ENCODE data around the gene POLA2. TPM values are rescaled to one million over a fixed set of nuclear protein-coding genes. Genes with fewer than 3 reads are reported as not detected.
"Not testable (repeated sequence)": the region's sequence is repeated elsewhere in the genome, so short reads cannot be mapped to it uniquely, and the experiment has no call there.

Gene POLA2
- 28.1 and 43.7 TPM in 2 replicates for total RNA-seq (2014; rRNA removed; shearing (Covaris generic))

DNA sequence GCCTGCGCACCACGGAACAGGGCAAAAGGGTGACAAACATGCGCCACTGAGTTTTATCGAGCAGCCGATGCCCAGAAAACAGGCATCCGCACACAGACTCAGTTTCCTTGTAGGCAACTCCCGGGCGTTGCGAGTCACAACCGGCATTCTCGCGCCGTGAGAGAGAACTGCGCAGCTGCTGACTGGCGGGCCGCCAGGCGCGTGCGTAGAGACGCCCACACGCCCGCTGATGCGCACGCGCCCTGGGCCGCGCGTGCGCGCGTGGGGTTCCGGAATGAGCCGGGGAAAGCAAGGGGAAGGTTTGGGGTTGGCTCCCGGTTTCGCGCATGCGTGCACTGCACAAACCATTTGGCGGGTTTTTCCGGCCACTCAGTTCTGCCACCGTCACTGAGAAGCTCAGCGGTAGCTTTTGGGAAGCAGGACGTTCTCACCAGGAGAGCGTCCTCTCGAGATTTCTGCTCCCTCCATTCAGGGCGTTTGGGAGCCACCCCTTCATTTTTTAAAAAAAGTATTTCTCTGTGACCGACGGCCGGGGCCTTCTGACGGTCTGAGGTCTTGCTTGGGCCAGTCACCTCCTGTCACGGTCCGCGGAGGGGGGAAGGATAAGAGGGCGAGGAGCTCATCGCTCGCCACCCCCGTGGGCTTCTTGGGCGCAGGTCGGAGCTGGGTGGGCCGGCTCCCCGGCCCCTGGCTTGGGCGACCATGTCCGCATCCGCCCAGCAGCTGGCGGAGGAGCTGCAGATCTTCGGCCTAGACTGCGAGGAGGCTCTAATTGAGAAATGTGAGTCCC lies at the start of gene POLA2:
POLA2 (plus strand) TSS at position 372 of the 790 bp plus-strand sequence; CDS start at position 703, 331 bp downstream.
- peak; percentile 95 for DNase-seq (ENCODE audit: low read depth)

- no peak for DNase-seq (ENCODE audit: low read depth)
Measured at GRCh38 chr11:65212226-65212801, 49.4 kb upstream of the POLA2 start.

DNA sequence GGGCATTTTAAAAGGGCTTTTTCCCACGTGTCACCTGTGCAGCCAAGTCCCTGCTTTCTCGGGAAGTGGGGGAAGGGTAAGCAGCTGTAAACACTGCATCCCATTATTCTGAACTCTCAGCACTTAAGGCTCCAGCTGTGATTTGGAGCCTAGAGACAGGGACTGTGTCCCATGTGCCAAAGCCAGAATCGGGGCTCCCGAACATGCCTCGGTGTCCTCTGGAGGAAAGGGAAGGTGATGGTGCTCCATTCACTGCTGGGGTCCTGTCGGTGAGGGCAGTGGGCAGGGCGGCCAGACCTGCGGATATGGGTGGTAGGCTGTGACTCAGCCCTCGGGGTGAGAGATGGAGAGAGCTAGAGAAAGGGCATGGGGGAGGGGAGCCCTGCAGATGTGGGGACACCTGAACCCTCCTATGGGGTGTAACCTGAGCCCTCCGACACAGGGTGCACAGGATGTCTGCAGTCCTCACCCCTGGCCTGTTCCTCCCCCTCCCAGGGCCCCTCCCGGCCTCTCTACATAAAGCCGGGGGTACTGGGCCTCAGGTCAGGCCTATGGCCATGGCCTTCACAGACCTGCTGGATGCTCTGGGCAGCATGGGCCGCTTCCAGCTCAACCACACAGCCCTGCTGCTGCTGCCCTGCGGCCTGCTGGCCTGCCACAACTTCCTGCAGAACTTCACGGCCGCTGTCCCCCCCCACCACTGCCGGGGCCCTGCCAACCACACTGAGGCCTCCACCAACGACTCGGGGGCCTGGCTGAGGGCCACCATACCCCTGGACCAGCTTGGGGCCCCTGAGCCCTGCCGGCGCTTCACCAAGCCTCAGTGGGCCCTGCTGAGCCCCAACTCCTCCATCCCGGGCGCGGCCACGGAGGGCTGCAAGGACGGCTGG lies 48.2 kb upstream of the POLA2 start:
- DNase-seq (ENCODE audit: low read depth), result peak; percentile 68

- no peak for DNase-seq (ENCODE audit: low read depth)
Measured at GRCh38 chr11:65214212-65214845, 47.4 kb upstream of the POLA2 start.

GRCh38 chr11:65215441-65216076 lies 46.2 kb upstream of the POLA2 start:
- DNase-seq (ENCODE audit: low read depth), result no peak

- DNase-seq (ENCODE audit: low read depth), result no peak
Measured at GRCh38 chr11:65216830-65217229, 44.9 kb upstream of the POLA2 start.

GRCh38 chr11:65217441-65218423 lies 44.0 kb upstream of the POLA2 start:
- no peak for DNase-seq (ENCODE audit: low read depth)

DNA sequence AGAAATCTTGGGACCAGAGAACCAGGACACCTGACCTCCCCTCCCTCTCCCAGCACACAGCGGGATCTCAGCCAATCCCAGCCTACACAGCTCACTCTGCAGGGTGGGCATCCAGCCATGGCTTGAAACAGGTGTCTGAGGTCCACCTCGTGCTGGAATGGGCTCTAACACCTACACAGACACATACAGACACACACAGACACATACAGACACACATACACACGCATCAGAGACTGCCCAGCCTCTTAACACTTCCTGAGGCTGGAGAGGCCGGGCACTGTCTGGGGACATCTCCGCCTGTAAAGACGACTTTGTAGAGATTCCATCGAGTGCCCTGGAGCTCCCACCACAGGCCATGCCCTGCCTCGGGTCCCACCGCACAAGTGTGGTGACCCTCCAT lies 43.3 kb upstream of the POLA2 start:
- DNase-seq (ENCODE audit: low read depth), result no peak

- peak; percentile 55 for DNase-seq (ENCODE audit: low read depth)
Measured at GRCh38 chr11:65219930-65220213, 41.9 kb upstream of the POLA2 start.

DNA sequence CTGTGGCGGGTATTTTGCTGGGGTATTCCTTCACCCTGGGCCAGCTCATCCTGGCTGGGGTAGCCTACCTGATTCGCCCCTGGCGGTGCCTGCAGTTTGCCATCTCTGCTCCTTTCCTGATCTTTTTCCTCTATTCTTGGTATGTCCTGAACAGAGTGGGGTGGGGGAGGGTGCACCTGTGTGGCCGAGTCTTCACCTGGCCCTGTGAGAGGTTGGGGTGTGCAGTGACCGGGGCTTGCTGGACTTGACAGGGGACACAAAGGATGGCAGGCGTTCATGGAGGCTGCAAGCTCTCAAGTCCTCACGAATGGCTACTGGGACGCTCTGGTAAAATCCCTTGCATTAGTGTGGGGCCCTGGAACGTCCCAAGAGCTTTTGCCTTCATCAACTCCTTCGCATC lies 40.7 kb upstream of the POLA2 start:
- DNase-seq (ENCODE audit: low read depth), result no peak

- no peak for DNase-seq (ENCODE audit: low read depth)
Measured at GRCh38 chr11:65223011-65223410, 38.8 kb upstream of the POLA2 start.

- DNase-seq (ENCODE audit: low read depth), result peak; percentile 46
Measured at GRCh38 chr11:65224930-65225278, 36.9 kb upstream of the POLA2 start.

DNA sequence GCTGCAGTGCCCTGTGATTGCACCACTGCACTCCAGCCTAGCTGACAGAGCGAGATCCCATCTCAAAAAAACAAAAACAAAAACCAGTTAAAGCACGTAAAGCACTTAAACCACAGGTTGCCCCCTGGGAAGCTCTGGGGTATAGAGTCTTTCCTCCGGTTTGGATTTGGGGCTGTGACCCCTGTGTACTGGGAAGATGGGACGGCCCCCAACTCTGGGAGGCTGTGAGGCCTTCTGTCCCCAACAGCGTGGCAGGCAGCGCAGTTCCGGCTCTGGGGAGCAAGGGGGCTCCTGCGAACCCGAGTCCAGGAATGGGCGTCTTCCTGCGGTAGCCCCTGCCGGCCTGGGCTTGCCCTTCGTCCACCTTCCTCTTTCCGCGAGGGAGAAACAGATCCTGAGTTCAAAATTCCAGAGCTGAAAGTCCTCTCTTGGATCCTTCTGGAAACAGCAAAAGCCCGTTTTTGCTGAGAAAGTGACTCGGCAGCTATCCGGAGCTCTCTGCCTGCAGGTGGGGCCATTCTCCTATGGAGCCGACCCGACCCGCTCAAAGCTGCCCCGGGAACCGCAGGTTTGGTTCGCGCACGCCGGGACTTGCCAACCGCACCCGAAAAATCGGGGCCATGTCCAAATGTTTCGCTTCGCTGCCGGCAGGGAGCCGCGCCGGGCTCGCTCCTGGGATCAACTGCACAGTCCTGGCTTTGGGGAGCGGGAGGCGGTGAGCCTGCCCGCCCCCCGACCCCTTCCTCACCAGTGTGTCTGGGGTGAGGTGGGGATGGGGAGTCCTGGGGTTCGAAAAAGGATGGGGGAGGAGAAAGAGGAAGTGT lies 36.3 kb upstream of the POLA2 start:
- DNase-seq (ENCODE audit: low read depth), result peak; percentile 62

DNA sequence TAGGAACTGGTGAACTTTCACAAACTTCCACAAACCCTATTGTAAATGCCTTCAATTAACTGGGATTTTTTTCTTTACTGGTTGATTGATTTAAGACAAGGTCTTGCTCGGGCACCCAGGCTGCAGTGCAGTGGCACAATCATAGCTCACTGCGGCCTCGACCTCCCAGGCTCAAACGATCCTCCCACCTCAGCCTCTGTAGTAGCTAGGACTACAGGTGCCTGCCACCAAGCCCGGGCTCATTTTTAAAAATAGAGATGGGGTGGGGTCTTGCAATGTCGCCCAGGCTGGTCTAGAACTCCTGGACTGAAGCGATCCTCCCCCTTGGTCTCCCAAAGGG lies 35.7 kb upstream of the POLA2 start:
- DNase-seq (ENCODE audit: low read depth), result no peak

GRCh38 chr11:65227879-65228278 lies 33.9 kb upstream of the POLA2 start:
- no peak for DNase-seq (ENCODE audit: low read depth)

GRCh38 chr11:65236194-65237059 lies 25.3 kb upstream of the POLA2 start:
- no peak for DNase-seq (ENCODE audit: low read depth)

DNA sequence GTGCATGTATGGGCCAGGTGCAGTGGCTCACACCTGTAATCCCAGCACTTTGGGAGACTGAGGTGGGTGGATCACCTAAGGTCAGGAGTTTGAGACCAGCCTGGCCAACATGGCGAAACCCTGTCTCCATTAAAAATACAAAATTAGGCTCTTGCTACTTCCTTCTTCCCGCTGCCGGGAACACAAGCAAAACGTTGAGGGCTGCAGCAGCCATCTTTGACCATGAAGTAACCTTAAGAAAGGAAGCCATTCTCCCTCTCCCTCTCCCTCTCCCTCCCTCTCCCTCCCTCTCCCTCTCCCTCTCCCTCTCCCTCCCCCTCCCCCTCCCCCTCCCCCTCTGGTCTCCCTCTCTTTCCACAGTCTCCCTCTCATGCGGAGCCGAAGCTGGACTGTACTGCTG lies 23.5 kb upstream of the POLA2 start:
- DNase-seq (ENCODE audit: low read depth), result not testable (repeated sequence)

DNA sequence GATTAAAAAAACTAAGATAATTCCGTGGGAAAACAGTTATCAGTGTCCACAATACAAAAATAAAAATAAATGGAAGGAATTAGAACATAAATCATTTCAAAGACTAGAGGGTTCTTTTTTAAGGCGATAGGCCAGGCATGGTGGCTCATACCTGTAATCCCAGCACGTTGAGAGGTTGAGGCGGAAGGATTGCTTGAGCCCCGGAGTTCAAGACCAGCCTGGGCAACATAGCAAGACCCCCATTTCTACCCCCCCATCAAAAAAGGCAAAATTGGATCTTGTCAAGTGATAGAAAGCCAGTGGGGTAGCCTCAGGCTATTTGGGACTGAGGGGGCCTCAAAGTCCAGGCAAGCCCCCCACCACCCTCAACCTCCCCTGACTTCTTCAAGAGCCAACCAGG lies 20.6 kb upstream of the POLA2 start:
- DNase-seq (ENCODE audit: low read depth), result no peak

- no peak for DNase-seq (ENCODE audit: low read depth)
Measured at GRCh38 chr11:65241692-65242091, 20.1 kb upstream of the POLA2 start.
